Neuronal stem cell (in vitro differentiated cells): ENCODE data around the gene PAK4.
A peak's percentile ranks its signal among the peaks of the same experiment; 100 is the strongest.

ENCODE experiments used
- DNase-seq: peaks from one replicate; pipeline ENCODE4 v3.0.0-alpha.2; 2013; ENCODE audit warnings: low spot score
- H2AFZ ChIP-seq: one replicate; pipeline ENCODE4 v1.6.1; 2013; ENCODE audit warnings: mild to moderate bottlenecking, low read length, inconsistent platforms
- H2AK5ac ChIP-seq: 2 replicates; pipeline ENCODE4 v1.6.1; 2013; ENCODE audit warnings: low read depth, mild to moderate bottlenecking, inconsistent platforms, low read length, moderate library complexity, mixed read lengths
- H2BK120ac ChIP-seq: 2 replicates; pipeline ENCODE4 v1.6.1; 2013; ENCODE audit warnings: low read depth, mild to moderate bottlenecking, inconsistent platforms, low read length, moderate library complexity, mixed read lengths
- H2BK12ac ChIP-seq: one replicate; pipeline ENCODE4 v1.6.1; 2013; ENCODE audit warnings: low read length, inconsistent platforms
- H2BK15ac ChIP-seq: 2 replicates; pipeline ENCODE4 v1.6.1; 2013; ENCODE audit warnings: mild to moderate bottlenecking, low read length, inconsistent platforms, mixed read lengths
- H2BK5ac ChIP-seq: one replicate; pipeline ENCODE4 v1.6.1; 2013; ENCODE audit warnings: inconsistent platforms, mild to moderate bottlenecking, low read length, moderate library complexity
- H3K14ac ChIP-seq: one replicate; pipeline ENCODE4 v1.6.1; 2013; ENCODE audit warnings: low read length, inconsistent platforms
- H3K18ac ChIP-seq: 2 replicates; pipeline ENCODE4 v1.6.1; 2013; ENCODE audit warnings: low read length, inconsistent platforms
- H3K23ac ChIP-seq: 2 replicates; pipeline ENCODE4 v1.6.1; 2013; ENCODE audit warnings: low read depth, mild to moderate bottlenecking, mixed read lengths, low read length, inconsistent platforms; ENCODE audit not compliant: poor library complexity
- H3K27ac ChIP-seq: replicated peaks from 3 replicates; pipeline ENCODE4 v1.5.1; 2013; ENCODE audit warnings: low read length, inconsistent platforms
- H3K27me3 ChIP-seq, 3 experiments: 2 replicates each; pipeline ENCODE4 v1.6.1; 2013; ENCODE audit warnings: low read length in 3 of 3, mild to moderate bottlenecking in 2 of 3, inconsistent platforms in 1 of 3, low read depth in 1 of 3, mixed read lengths in 1 of 3, moderate library complexity in 1 of 3; ENCODE audit not compliant: control insufficient read depth in 3 of 3, insufficient read depth in 3 of 3
- H3K36me3 ChIP-seq, 2 donors: replicated peaks in 1 of 2; 2 replicates each; pipeline ENCODE4 v1.6.1; 2013; ENCODE audit warnings: low read length in 2 of 2; ENCODE audit not compliant: control insufficient read depth in 2 of 2, insufficient read depth in 2 of 2
- H3K4ac ChIP-seq: 2 replicates; pipeline ENCODE4 v1.6.1; 2013; ENCODE audit warnings: inconsistent platforms, mild to moderate bottlenecking, low read length, moderate library complexity
- H3K4me1 ChIP-seq, 2 donors: 1 replicate in 1 of 2; 2 replicates in 1 of 2; pipeline ENCODE4 v1.6.1; 2013; ENCODE audit warnings: low read length in 2 of 2, low read depth in 1 of 2; ENCODE audit not compliant: control insufficient read depth in 2 of 2, insufficient read depth in 1 of 2
- H3K4me2 ChIP-seq: one replicate; pipeline ENCODE4 v1.6.1; 2013; ENCODE audit warnings: mild to moderate bottlenecking, low read length, inconsistent platforms; ENCODE audit not compliant: insufficient read depth, poor library complexity, severe bottlenecking
- H3K4me3 ChIP-seq, 2 donors: 2 replicates each; pipeline ENCODE4 v1.5.1; 2013; ENCODE audit warnings: low read length in 2 of 2, mild to moderate bottlenecking in 2 of 2, inconsistent platforms in 1 of 2, moderate library complexity in 1 of 2
- H3K79me1 ChIP-seq: one replicate; pipeline ENCODE4 v1.6.1; 2013; ENCODE audit warnings: low read depth, mild to moderate bottlenecking, inconsistent platforms, low read length, moderate library complexity
- H3K9ac ChIP-seq: one replicate; pipeline ENCODE4 v1.6.1; 2013; ENCODE audit warnings: mild to moderate bottlenecking, low read depth, low read length, inconsistent platforms; ENCODE audit not compliant: poor library complexity
- H3K9me3 ChIP-seq, 2 donors: replicated peaks in 1 of 2; 2 replicates each; pipeline versions ENCODE3 to v1.6.1; 2013; ENCODE audit warnings: low read length in 2 of 2, mild to moderate bottlenecking in 2 of 2, inconsistent platforms in 1 of 2, low read depth in 1 of 2, mixed read lengths in 1 of 2, moderate library complexity in 1 of 2; ENCODE audit not compliant: control insufficient read depth in 2 of 2, insufficient read depth in 1 of 2
- H4K8ac ChIP-seq: one replicate; pipeline ENCODE4 v1.6.1; 2013; ENCODE audit warnings: low read depth, mild to moderate bottlenecking, inconsistent platforms, low read length, moderate library complexity
- H4K91ac ChIP-seq: one replicate; pipeline ENCODE4 v1.6.1; 2013; ENCODE audit warnings: low read length, low read depth, mild to moderate bottlenecking, inconsistent platforms; ENCODE audit not compliant: poor library complexity
- WGBS, 2 donors: extraction: QIAGEN DNeasy Blood & Tissue Kit; methylation state at CpG; one replicate each; pipeline ENCODE4 v1.1.7; 2013; ENCODE audit warnings: missing lambda C conversion rate in 2 of 2, mixed read lengths in 1 of 2; ENCODE audit not compliant: insufficient read length in 2 of 2, insufficient replicate concordance in 1 of 2; ENCODE audit errors: extremely low coverage in 2 of 2; 5-methylcytosine and 5-hydroxymethylcytosine counted together

PAK4 gene

GRCh38 chr19:39168258-39169142 is 42.9 kb downstream of the PAK4 start:
- WGBS, 2 donors: no CpG with 5 or more reads among the region's 23 CpGs
- no peak overlapping the region for H3K9ac ChIP-seq
- no peak overlapping the region for H2BK5ac ChIP-seq
- peak overlapping the region; percentile 57 for H3K18ac ChIP-seq
- H3K4me2 ChIP-seq: no peak overlapping the region
- H2AK5ac ChIP-seq: no peak overlapping the region
- H3K4me1 ChIP-seq: peaks cover 5 to 6% of the 10 kb centered on the region in 2 donors
- no peak for DNase-seq
- H2BK12ac ChIP-seq: no peak overlapping the region
- no peak overlapping the region for H2AFZ ChIP-seq
- peak overlapping the region; percentile 82 for H4K8ac ChIP-seq
- H3K36me3 ChIP-seq: peaks cover 24 to 26% of the 10 kb centered on the region in 2 donors
- H2BK15ac ChIP-seq: no peak overlapping the region
- H4K91ac ChIP-seq: no peak overlapping the region
- no peak overlapping the region for H3K4ac ChIP-seq
- H3K4me3 ChIP-seq: no peak overlapping the region
- H3K23ac ChIP-seq: no peak overlapping the region
- peaks cover 13% of the 10 kb centered on the region for H3K79me1 ChIP-seq
- H3K27ac ChIP-seq: no peak overlapping the region
- H3K9me3 ChIP-seq: no peaks in the 10 kb centered on the region
- H2BK120ac ChIP-seq: no peak overlapping the region
- no peaks in the 10 kb centered on the region for H3K27me3 ChIP-seq
- peak overlapping the region; percentile 38 for H3K14ac ChIP-seq

GRCh38 chr19:39169143-39169810 is 43.7 kb downstream of the PAK4 start:
- Histone ChIP-seq H3K27me3 (no peaks in the 10 kb centered on the region), H3K36me3 (peaks cover 24 to 30% of the 10 kb centered on the region in 2 donors), H2BK15ac (no peak overlapping the region), H2BK5ac (no peak overlapping the region), H3K23ac (no peak overlapping the region), H3K79me1 (peaks cover 12% of the 10 kb centered on the region), H3K4ac (no peak overlapping the region), H4K91ac (no peak overlapping the region), H3K4me2 (no peak overlapping the region), H3K4me1 (peaks cover 5 to 6% of the 10 kb centered on the region in 2 donors), H2AFZ (no peak overlapping the region), H2BK12ac (no peak overlapping the region), H3K27ac (no peak overlapping the region), H3K9ac (no peak overlapping the region), H3K9me3 (no peaks in the 10 kb centered on the region), H2BK120ac (no peak overlapping the region), H3K4me3 (no peak overlapping the region), H2AK5ac (no peak overlapping the region), H4K8ac (no peak overlapping the region), H3K14ac (no peak overlapping the region), H3K18ac (no peak overlapping the region)
- no peak for DNase-seq
- no CpG with 5 or more reads among the region's 36 CpGs for WGBS, 2 donors

GRCh38 chr19:39170386-39171231 is 45.0 kb downstream of the PAK4 start:
- Histone ChIP-seq H3K4me1 (peaks cover 5 to 6% of the 10 kb centered on the region in 2 donors), H3K27ac (no peak overlapping the region), H3K4ac (no peak overlapping the region), H3K9ac (no peak overlapping the region), H2BK120ac (no peak overlapping the region), H4K91ac (no peak overlapping the region), H3K23ac (peak overlapping the region; percentile 80), H2AK5ac (no peak overlapping the region), H4K8ac (no peak overlapping the region), H2AFZ (no peak overlapping the region), H3K79me1 (peaks cover 10% of the 10 kb centered on the region), H3K36me3 (peaks cover 31 to 37% of the 10 kb centered on the region in 2 donors), H2BK15ac (no peak overlapping the region), H3K4me3 (no peak overlapping the region), H3K9me3 (no peaks in the 10 kb centered on the region), H3K27me3 (no peaks in the 10 kb centered on the region), H2BK12ac (no peak overlapping the region), H3K18ac (no peak overlapping the region), H2BK5ac (no peak overlapping the region), H3K4me2 (no peak overlapping the region), H3K14ac (no peak overlapping the region)
- WGBS, 2 donors: no CpG with 5 or more reads among the region's 17 CpGs
- no peak for DNase-seq
